Islet precursor cell (in vitro differentiated cells): ENCODE results near the gene PAM16.
"Not testable (repeated sequence)": the region's sequence is repeated elsewhere in the genome, so short reads cannot be mapped to it uniquely, and the experiment has no call there.

ENCODE experiments used
- DNase-seq: peaks from one replicate; pipeline ENCODE4 v3.0.0-alpha.2; 2018

Gene PAM16

GRCh38 chr16:4350787-4351659 lies at the start of gene PAM16:
Gene PAM16 (minus strand): TSS chr16:4351321. CDS start chr16:4351234, 87 bp downstream.
- peak; percentile 98 for DNase-seq

DNA sequence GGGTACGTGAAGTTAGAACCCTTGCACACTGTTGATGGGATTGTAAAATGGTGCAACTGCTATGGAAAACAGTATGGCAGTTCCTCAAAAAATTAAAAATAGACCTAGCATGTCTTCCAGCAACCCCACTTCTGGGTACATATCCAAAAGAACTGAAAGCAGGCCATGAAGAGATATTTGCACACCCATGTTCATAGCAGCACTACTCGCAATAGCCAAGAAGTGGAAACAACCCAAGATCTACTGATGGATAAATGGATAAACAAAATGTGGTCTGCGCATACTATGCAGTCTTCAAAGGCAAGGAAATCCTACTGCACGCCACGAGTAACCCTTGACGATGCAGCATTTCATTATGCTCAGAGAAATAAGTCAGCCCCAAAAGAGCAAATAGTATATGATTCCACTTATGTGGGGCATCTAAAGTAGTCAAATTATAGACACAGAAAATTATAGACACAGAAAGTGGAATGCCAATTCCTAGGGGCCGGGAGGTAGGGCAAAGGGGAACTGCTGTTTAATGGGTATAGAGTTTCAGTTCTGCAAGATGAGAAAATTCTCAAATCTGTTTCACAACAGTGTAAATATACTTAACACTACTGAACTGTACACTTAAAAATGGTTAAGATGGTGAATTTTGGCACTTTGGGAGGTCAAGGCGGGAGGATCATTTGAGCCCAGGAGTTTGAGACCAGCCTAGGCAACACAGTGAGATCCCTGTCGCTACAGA lies 48.0 kb upstream of the PAM16 start:
- DNase-seq = no peak

GRCh38 chr16:4395055-4395726 lies 44.1 kb upstream of the PAM16 start:
- DNase-seq = peak; percentile 54

GRCh38 chr16:4393850-4394249 lies 42.7 kb upstream of the PAM16 start:
- not testable (repeated sequence) for DNase-seq

DNA sequence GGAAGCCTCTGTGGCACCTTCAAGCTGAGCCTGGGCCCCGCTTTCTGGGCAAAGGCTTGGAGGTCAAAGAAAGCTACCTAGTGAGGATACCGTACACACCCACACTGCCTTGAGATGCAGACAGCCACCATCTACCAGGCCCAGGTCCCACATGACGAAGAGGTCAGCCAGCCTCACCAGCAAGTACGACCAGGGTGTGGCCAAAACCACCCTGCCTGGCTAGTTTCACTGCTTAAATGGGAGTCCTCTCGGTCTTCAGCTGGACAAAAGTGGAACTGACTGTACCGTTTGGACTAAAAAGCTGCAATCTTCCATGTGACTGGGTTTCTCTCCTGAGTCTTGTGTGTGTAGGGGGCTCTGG lies 42.1 kb upstream of the PAM16 start:
- DNase-seq = peak; percentile 61

GRCh38 chr16:4392382-4393239 lies 41.5 kb upstream of the PAM16 start:
- DNase-seq = peak; percentile 90

DNA sequence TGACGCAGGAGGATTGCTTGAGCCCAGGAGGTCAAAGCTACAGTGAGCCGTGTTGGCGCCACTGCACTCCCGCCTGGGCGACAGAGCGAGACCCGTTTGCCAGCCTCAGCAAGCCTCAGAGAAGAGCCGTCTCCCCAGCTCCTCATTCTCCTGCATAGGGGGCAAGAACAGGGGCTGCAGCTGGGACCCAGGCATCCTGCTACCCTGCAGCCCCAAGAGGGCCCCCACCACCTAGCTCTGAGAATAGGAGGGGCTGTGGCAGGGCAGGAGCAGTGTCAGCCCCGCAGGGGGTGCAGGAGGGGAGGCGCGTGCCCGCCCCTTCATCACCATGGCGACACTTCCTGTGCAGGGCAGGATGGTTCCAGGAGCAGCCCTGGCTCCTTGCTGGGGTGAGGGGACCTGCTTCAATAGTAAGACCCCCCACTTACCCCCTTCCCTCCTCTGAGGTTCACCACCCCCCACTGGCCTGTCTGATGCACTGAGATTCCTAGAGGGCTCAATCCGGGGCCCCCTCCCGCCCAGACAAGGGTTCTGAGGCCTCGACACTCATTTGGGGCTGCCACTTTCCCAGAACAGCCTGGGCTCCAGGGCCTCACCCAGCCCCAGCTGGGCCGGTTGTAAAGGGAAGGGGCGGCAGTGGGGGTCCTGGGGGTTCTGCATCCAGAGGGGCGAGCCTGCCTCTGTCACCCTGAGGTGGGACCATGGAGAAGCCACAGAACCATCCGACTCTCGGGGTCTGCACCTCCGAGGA lies 40.7 kb upstream of the PAM16 start:
- peak; percentile 58 for DNase-seq

DNA sequence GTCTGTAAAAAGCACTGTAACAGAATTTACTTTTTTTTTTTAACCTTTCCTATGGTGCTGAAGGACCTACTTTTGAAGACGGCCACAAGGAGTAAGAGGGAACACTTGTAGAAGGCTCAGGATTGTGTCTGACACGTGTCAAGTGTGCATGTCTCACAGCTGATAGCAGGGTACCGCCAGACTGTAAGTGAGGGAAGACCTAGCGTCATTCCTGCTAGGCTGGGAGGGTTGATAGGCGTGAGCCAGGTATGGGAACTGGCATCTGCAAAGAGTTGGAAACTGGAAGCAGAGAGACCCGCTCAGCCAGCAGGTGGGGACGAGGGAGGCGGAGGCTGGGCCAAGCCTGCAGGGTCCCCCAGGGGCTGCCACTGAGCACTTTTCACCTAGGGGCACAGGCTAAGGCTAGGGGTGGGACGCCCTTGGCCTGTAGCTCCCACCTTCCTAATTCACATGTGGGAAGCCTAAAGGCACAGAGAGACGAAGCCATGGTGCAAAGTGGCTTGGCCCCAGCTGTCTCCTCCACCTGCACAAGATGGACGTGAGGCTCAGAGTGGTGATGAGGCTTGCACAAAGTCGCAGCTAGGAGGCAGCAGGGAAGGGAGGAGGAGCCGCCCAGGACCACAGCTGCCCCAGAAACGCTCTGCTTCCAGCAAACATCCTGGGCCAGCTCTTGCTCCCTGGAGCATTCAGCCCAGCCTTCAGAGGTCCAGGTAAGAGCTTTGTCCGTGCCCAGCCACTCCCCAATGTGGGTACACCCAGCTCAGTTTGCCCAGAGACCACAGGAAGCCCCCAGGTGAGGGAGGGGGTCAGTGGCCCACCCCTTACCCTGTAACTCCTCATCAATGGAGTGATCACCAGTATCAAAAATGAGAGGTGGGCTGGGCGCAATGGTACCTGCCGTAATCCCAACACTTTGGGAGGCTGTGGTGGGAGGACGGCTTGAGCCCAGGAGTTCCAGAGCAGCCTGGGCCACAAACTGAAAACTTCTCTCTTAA lies 39.4 kb upstream of the PAM16 start:
- peak; percentile 69 for DNase-seq

DNA sequence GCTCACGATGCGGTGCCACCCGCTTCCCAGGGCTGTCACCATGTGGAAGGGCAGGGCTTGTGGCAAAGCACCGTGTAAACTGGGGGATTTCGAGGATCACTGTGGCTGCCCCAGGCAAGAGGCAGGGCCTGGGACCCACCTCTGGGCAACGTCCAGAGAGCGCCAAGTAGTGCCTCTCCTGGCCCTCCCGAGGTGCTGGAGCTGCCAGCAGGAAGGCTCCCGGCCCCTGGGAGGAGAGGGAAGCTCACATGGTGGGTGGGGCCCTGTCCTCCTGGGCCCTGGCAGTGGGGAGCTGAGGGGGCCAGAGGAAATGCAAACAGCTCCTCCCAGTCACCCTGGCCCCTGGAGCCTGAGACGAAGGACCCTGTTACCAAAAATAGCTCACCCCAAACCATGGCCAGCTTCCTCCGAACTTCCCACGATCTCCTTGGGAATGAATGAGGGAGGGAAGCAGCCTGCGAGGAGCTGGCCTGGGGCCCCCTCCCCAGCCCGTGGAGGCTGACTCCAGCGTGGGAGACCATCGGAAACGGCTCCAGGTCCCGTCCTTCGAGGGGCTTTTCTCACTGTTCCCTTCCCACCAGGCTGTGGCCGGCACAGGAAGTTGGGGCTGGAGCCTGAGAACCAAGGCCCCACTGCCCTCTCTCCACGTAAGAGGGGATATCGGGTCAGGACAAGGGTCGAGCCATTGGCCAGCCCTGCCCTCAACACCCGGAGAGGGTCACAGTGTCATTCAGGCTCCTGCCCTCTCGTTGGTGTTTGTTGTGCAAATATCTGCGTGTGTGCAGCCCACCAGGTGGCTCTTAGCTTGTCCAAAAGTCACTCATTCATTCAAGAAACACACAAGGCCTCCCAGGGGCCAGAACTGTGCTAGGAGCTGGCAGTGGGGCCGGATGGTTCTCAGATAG lies 38.2 kb upstream of the PAM16 start:
- peak; percentile 52 for DNase-seq

- DNase-seq = peak; percentile 94
Measured at GRCh38 chr16:4388271-4389021, 37.3 kb upstream of the PAM16 start.

DNA sequence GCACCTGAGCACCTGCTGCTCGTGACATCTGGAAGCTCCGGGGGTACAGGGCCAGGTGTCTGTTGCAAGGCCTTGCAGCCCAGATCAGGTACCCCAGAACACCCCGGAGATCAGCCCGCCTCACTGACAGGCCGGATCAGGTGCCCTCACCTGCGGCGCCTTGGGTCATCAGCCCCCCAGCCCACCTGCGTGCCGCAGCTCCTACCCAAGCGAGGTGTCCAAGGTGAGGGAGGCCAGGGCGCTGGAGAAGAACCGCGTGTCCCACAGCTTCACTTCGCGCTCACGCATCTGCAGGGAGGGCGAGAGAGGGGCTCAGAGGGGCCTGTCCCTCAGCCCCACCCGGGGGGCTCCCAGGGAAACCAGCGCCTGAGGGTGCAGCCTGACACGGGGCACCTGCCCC lies 36.7 kb upstream of the PAM16 start:
- no peak for DNase-seq

DNA sequence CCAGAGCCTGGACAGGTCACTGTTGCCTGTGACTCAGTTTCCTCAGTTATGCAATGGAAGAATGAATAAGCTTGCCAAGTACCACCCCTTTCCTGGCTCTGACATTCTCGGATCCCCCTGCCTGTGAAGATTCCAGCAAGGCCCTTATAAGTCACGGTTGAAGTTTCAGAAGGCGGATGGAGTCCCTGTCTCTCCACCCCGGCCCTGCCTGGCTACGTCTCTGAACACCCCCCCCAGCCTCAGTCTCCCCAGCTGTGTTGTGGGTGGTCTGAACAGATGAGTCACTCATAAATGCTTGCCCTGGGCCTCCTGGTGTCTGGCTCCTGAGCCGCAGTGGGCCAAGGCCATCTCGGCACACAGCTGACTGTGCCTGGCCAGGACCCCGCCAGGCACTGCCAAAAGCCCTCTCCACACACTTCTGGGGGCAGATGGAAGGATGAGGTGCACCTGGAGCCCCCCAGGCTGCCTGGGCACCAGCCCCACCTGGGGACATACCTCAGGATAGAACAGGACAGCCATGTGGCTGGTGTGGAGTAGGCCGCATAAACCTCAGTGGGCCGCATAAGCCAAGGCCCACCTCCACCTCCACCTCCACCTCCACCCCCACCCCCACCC lies 35.9 kb upstream of the PAM16 start:
- DNase-seq = peak; percentile 53

- peak; percentile 56 for DNase-seq
Measured at GRCh38 chr16:4386451-4386805, 35.3 kb upstream of the PAM16 start.

- peak; percentile 47 for DNase-seq
Measured at GRCh38 chr16:4385789-4386450, 34.8 kb upstream of the PAM16 start.

DNA sequence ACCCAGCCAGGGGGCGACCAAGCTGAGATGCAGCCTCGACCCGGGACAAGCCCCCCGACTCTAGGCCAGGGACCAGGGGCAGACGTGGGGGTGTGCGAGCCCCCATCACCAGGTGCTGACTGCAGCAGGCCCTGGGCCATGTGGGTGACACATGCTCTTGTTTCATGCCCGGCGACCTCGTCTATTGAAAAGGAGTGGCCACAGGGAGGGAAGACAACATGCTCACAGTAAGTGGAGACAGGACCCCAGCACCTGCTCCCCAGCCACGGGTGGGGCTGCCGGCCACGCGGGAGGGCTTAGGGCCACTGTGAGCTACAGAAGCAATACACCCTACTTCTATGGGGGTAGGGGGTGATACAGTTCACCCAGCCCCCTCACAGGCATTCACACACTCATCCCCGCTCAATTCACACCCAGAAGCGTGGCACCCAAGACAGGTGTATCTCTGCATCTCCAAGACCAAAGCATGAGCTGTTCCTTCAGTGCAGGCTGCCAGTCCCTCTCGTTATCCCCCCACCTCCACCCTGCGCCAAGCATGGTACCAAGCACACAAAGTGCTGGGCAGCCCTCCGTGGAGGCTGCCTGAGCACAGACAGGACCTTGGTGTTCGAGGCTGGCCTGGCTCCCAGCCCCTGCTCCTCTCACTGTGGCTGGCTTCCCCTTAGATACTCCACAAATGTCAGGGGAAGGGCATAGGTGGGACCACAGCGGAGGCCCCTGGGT lies 34.1 kb upstream of the PAM16 start:
- peak; percentile 55 for DNase-seq

DNA sequence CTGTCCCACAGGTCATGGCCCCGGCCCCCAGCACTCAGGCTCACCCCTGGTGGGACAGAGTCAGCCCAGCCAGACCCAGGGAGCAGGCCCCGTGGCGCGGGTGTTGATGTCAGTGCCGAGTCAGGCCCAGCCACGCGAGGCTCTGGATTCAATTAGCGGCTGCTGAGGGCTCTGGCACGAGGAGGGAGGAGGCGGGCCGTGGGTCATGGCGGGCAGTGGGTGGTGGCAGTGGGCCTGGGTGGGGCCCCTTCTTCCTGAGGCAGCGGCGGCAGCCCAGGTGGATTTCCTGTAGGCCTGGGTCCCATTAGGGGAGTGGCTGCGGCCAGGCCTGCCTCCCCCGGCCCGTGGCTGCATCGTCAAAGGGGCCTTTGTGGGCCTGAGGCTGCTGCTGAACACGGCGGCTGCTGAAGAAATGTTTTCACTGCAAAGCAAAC lies 33.4 kb upstream of the PAM16 start:
- DNase-seq = peak; percentile 81
